IMR-90 (cell line): ENCODE measurements around the gene FOXL1. TPM values are rescaled to one million over a fixed set of nuclear protein-coding genes. Genes with fewer than 3 reads are reported as not detected.

Source experiments
- ATAC-seq: fragments of 200-7000 bp; cut with Tn5 transposase; 2 replicates; pipeline ENCODE4 v1.9.1; 2020; ENCODE audit warnings: low read depth, mild to moderate bottlenecking, moderate library complexity
- BruUV-seq: library from RNA; stranded (reverse); fragments of 400-500 nt; replicated peaks from 2 replicates; lab custom pipeline; 2021; lab: Mats Ljungman, UMichigan
- CTCF ChIA-PET: fragments of 300-600 bp; formaldehyde crosslinking; extraction: SDS; loops from one replicate; lab custom pipeline; 2021; ENCODE audit warnings: antibody characterized with exemption; lab: Yijun Ruan, JAX
- POLR2A ChIA-PET: fragments of 300-600 bp; sonication (Branson Sonifier 250); formaldehyde crosslinking; loops from one replicate; lab custom pipeline; 2022; ENCODE audit warnings: antibody characterized with exemption; ENCODE audit not compliant: unreplicated experiment; lab: Charles Lee
- DNase-seq: peaks from one replicate; pipeline ENCODE4 v3.0.0; 2013
- H2AFZ ChIP-seq: replicated peaks from 2 replicates; pipeline ENCODE3; 2013; ENCODE audit warnings: low read length, mild to moderate bottlenecking; ENCODE audit not compliant: poor library complexity
- H2AK5ac ChIP-seq: 2 replicates; pipeline ENCODE4 v1.6.1; 2013; ENCODE audit warnings: low read depth, low read length, inconsistent platforms
- H2AK9ac ChIP-seq: replicated peaks from 2 replicates; pipeline ENCODE3; 2013; ENCODE audit warnings: mild to moderate bottlenecking, low read depth, low read length, moderate library complexity; ENCODE audit not compliant: poor library complexity
- H2BK120ac ChIP-seq: 2 replicates; pipeline ENCODE4 v1.6.1; 2013; ENCODE audit warnings: low read depth, low read length, inconsistent platforms
- H2BK15ac ChIP-seq: 3 replicates; pipeline ENCODE4 v1.6.1; 2013; ENCODE audit warnings: low read depth, low read length, inconsistent platforms
- H2BK20ac ChIP-seq: 2 replicates; pipeline ENCODE4 v1.6.1; 2013; ENCODE audit warnings: low read depth, mild to moderate bottlenecking, inconsistent platforms, low read length, moderate library complexity
- H2BK5ac ChIP-seq: 2 replicates; pipeline ENCODE4 v1.6.1; 2013; ENCODE audit warnings: mild to moderate bottlenecking, low read depth, low read length, inconsistent platforms; ENCODE audit not compliant: poor library complexity, severe bottlenecking
- H3K14ac ChIP-seq: replicated peaks from 2 replicates; pipeline ENCODE4 v1.6.1; 2013; ENCODE audit warnings: low read depth, low read length, inconsistent platforms
- H3K18ac ChIP-seq: 2 replicates; pipeline ENCODE4 v1.6.1; 2013; ENCODE audit warnings: low read depth, low read length, control low read depth
- H3K23ac ChIP-seq: 2 replicates; pipeline ENCODE4 v1.6.1; 2013; ENCODE audit warnings: low read depth, low read length, inconsistent platforms
- H3K27ac ChIP-seq: 2 replicates; pipeline ENCODE4 v1.5.1; 2013; ENCODE audit warnings: mild to moderate bottlenecking, control low read depth, low read length; ENCODE audit not compliant: insufficient read depth
- H3K27me3 ChIP-seq: 2 replicates; pipeline ENCODE4 v1.6.1; 2013; ENCODE audit warnings: low read length; ENCODE audit not compliant: control insufficient read depth, insufficient read depth
- H3K36me3 ChIP-seq: 2 replicates; pipeline ENCODE4 v1.6.1; 2013; ENCODE audit warnings: low read length, mixed read lengths; ENCODE audit not compliant: control insufficient read depth, insufficient read depth
- H3K4ac ChIP-seq: 2 replicates; pipeline ENCODE4 v1.6.1; 2013; ENCODE audit warnings: low read depth, low read length, inconsistent platforms
- H3K4me1 ChIP-seq: 2 replicates; pipeline ENCODE4 v1.6.1; 2013; ENCODE audit warnings: low read length, mixed read lengths; ENCODE audit not compliant: control insufficient read depth, insufficient read depth
- H3K4me2 ChIP-seq: 2 replicates; pipeline ENCODE4 v1.6.1; 2013; ENCODE audit warnings: low read depth, mild to moderate bottlenecking, control low read depth, low read length, moderate library complexity
- H3K4me3 ChIP-seq: 2 replicates; pipeline ENCODE4 v1.5.1; 2013; ENCODE audit warnings: low read depth, mild to moderate bottlenecking, control low read depth, low read length, moderate library complexity; ENCODE audit not compliant: insufficient read depth
- H3K56ac ChIP-seq: 2 replicates; pipeline ENCODE4 v1.6.1; 2013; ENCODE audit warnings: low read length, inconsistent platforms; ENCODE audit not compliant: insufficient read depth; ENCODE audit errors: extremely low read depth
- H3K79me1 ChIP-seq, 2 experiments: 2 replicates each; pipeline ENCODE4 v1.6.1; 2013; ENCODE audit warnings: low read length in 2 of 2, inconsistent platforms in 1 of 2, low read depth in 1 of 2
- H3K9ac ChIP-seq: 2 replicates; pipeline ENCODE4 v1.6.1; 2013; ENCODE audit warnings: low read depth, low read length, control low read depth
- H3K9me1 ChIP-seq: 2 replicates; pipeline ENCODE4 v1.6.1; 2013; ENCODE audit warnings: low read length, inconsistent platforms; ENCODE audit not compliant: insufficient read depth
- H3K9me3 ChIP-seq: 2 replicates; pipeline ENCODE4 v1.6.1; 2013; ENCODE audit warnings: low read length; ENCODE audit not compliant: control insufficient read depth, insufficient read depth
- H4K20me1 ChIP-seq: 2 replicates; pipeline ENCODE4 v1.6.1; 2013; ENCODE audit warnings: low read length, inconsistent platforms; ENCODE audit not compliant: insufficient read depth
- H4K5ac ChIP-seq: 2 replicates; pipeline ENCODE4 v1.6.1; 2013; ENCODE audit warnings: mild to moderate bottlenecking, low read depth, low read length, control low read depth
- H4K8ac ChIP-seq, 2 experiments: 2 replicates each; pipeline ENCODE4 v1.6.1; 2013; ENCODE audit warnings: low read depth in 2 of 2, low read length in 2 of 2, control low read depth in 1 of 2, inconsistent platforms in 1 of 2
- H4K91ac ChIP-seq: 2 replicates; pipeline ENCODE4 v1.6.1; 2013; ENCODE audit warnings: low read depth, low read length, inconsistent platforms; ENCODE audit not compliant: insufficient read depth
- CEBPB ChIP-seq: IDR thresholded peaks from 2 replicates; pipeline ENCODE4 v1.6.1; 2012; ENCODE audit warnings: low read depth, low read length, improper control_type of control experiment
- CHD1 ChIP-seq: IDR thresholded peaks from 2 replicates; pipeline ENCODE4 v1.6.1; 2012; ENCODE audit warnings: low read depth, low read length, improper control_type of control experiment
- FOS ChIP-seq: fragments of 150-350 bp; IDR thresholded peaks from 2 replicates; pipeline ENCODE4 v1.6.1; 2016; ENCODE audit warnings: low read depth, low read length
- MAFK ChIP-seq: IDR thresholded peaks from 2 replicates; pipeline ENCODE4 v1.6.1; 2012; ENCODE audit warnings: low read depth, low read length, improper control_type of control experiment
- MAZ ChIP-seq: IDR thresholded peaks from 2 replicates; pipeline ENCODE4 v1.6.1; 2012; ENCODE audit warnings: low read depth, mild to moderate bottlenecking, low read length, improper control_type of control experiment, moderate library complexity, borderline replicate concordance
- MXI1 ChIP-seq: IDR thresholded peaks from 2 replicates; pipeline ENCODE4 v1.6.1; 2012; ENCODE audit warnings: low read depth, mild to moderate bottlenecking, low read length, moderate library complexity, borderline replicate concordance
- RAD21 ChIP-seq: IDR thresholded peaks from 2 replicates; pipeline ENCODE4 v1.6.1; 2012; ENCODE audit warnings: low read length, improper control_type of control experiment
- RCOR1 ChIP-seq: IDR thresholded peaks from 2 replicates; pipeline ENCODE4 v1.6.1; 2012; ENCODE audit warnings: mild to moderate bottlenecking, low read length, improper control_type of control experiment; ENCODE audit not compliant: insufficient replicate concordance
- WGBS, 2 experiments: methylation state at CpG; one replicate each; pipeline versions ENCODE4 v1.1.5 to v1.1.7; 2013; ENCODE audit warnings: missing lambda C conversion rate in 2 of 2; ENCODE audit not compliant: insufficient read length in 1 of 2; ENCODE audit errors: extremely low coverage in 2 of 2; 5-methylcytosine and 5-hydroxymethylcytosine counted together
- dilution Hi-C: fragments of 300-500 bp; cut with HindIII; formaldehyde crosslinking; loops from one replicate; pipeline ENCODE4 v1.14.3; 2018; ENCODE audit warnings: low sequenced_read_pairs; ENCODE audit not compliant: unreplicated experiment
- in situ Hi-C: fragments of 300-500 bp; cut with MboI; formaldehyde crosslinking; loops from 3 replicates; pipeline ENCODE4 v1.14.3; 2019; ENCODE audit warnings: low sequenced_read_pairs, inconsistent platforms, mixed read lengths
- intact Hi-C: fragments of 100-400 bp; cut with micrococcal nuclease; formaldehyde crosslinking; loops from 2 replicates; pipeline ENCODE4 v1.10.0; 2022
- polyA plus RNA-seq, 3 experiments: library from polyadenylated mRNA; depleted of rRNA; stranded (reverse); fragments of >200 nt; gene quantifications; 2 replicates each; pipeline ENCODE4 v1.2.3, GENCODE V29; 2012; ENCODE audit warnings: low replicate concordance in 1 of 3
- total RNA-seq: library from RNA; depleted of rRNA; stranded (reverse); fragments of >200 nt; gene quantifications from 2 replicates; pipeline ENCODE4 v1.2.3, GENCODE V29; 2012

Gene FOXL1
- total and polyA plus RNA-seq, 2 of the 4 experiments (the other 2 are of a cell fraction) = 15.2 to 25.8 TPM

DNA sequence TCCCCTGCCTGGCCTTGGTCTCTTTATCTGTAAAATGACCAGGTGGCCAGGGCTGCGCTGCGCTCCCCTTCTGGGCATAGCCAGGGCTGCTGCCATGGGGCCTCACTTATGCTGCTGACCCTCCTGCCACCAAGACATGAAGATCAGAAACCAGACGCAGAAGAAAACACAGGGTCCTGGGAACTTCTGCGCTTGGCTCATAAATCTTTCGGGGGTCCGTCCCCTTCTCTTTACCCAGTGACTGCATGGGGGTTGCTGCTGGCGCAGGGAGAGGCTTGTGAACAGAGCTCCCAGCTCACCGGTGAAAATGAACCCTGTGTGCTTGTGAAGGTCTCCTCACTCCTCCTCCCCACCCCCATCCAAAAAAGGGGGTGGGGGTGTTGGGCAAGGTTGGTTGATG, 5.7 kb upstream of the FOXL1 start:
- no peak overlapping the region for H2BK5ac ChIP-seq
- H3K14ac ChIP-seq = no peak overlapping the region
- H2BK15ac ChIP-seq = no peak overlapping the region
- dilution Hi-C loops (no loop called here), intact Hi-C loops (no loop called here), in situ Hi-C loops (no loop called here)
- no peak overlapping the region for H3K27ac ChIP-seq
- H3K36me3 ChIP-seq = no peaks in the 10 kb centered on the region
- H4K20me1 ChIP-seq = 0 out of 2 replicates have a peak, but pooled peaks cover 8% of the 10 kb centered on the region
- H3K9me3 ChIP-seq = no peaks in the 10 kb centered on the region
- no peak overlapping the region for H4K91ac ChIP-seq
- H2AK5ac ChIP-seq = peak overlapping the region; percentile 46
- peaks cover 13% of the 10 kb centered on the region for H3K4me1 ChIP-seq
- DNase-seq (no peak), ATAC-seq (no peak)
- peak overlapping the region; percentile 41; the same call in 1 of the 2 replicates for H3K23ac ChIP-seq
- no peaks in the 10 kb centered on the region for H3K27me3 ChIP-seq
- H2BK20ac ChIP-seq = no peak overlapping the region
- peaks cover 20 to 54% of the 10 kb centered on the region in 2 experiments for H3K79me1 ChIP-seq
- no peak for TF ChIP-seq RAD21
- TF ChIP-seq CHD1 = no peak
- TF ChIP-seq MAZ = no peak
- no peak for TF ChIP-seq FOS
- no peak for TF ChIP-seq MAFK
- no peak for TF ChIP-seq RCOR1
- no peak for TF ChIP-seq CEBPB
- no peak for TF ChIP-seq MXI1
- WGBS, 2 experiments = no CpG with 5 or more reads among the region's 8 CpGs
- H3K18ac ChIP-seq = no peak overlapping the region
- no peak overlapping the region for H3K9ac ChIP-seq
- no peak overlapping the region for H3K4ac ChIP-seq
- no peak overlapping the region for H2AFZ ChIP-seq
- H4K5ac ChIP-seq = no peak overlapping the region
- POLR2A ChIA-PET = no interaction called here
- H2BK120ac ChIP-seq = no peak overlapping the region
- H3K9me1 ChIP-seq = peaks cover 12% of the 10 kb centered on the region
- H3K4me2 ChIP-seq = no peak overlapping the region
- H3K56ac ChIP-seq = no peak overlapping the region
- CTCF ChIA-PET = interaction anchor here (1.0 kb wide), 1 partner anchor 491 kb away, joined by 3 read pairs; no protein-coding TSS in a partner anchor
- H4K8ac ChIP-seq = no peak overlapping the region
- H2AK9ac ChIP-seq = no peak overlapping the region
- no TSS peak for BruUV-seq
- H3K4me3 ChIP-seq = no peak overlapping the region
